SW480 (cell line): Measurements from ENCODE around the gene IL16.

Experiments used
- DNase-seq: peaks from one replicate; pipeline ENCODE4 v3.0.0-alpha.2; 2016; ENCODE audit warnings: low spot score

IL16 gene

GRCh38 chr15:81257435-81257834 lies 60.8 kb downstream of the IL16 start:
- no peak for DNase-seq

DNA sequence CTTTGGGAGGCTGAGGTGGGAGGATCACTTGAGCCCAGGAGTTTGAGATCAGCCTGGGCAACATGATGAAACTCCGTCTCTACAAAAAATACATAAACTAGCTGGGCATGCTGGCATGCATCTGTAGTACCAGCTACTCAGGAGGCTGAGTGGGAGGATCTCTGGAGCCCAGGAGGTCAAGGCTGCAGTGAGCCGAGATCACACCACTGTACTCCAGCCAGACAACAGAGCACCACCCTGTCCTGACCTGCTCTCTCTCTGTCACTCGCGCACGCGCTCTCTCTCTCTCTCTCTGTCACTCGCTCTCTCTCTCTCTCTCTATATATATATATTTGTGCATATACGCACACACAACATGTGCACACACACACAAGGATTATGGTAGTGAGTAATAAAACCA lies 61.8 kb downstream of the IL16 start:
- DNase-seq = no peak

- no peak for DNase-seq
Observed at GRCh38 chr15:81259760-81260298, 63.1 kb downstream of the IL16 start.

DNA sequence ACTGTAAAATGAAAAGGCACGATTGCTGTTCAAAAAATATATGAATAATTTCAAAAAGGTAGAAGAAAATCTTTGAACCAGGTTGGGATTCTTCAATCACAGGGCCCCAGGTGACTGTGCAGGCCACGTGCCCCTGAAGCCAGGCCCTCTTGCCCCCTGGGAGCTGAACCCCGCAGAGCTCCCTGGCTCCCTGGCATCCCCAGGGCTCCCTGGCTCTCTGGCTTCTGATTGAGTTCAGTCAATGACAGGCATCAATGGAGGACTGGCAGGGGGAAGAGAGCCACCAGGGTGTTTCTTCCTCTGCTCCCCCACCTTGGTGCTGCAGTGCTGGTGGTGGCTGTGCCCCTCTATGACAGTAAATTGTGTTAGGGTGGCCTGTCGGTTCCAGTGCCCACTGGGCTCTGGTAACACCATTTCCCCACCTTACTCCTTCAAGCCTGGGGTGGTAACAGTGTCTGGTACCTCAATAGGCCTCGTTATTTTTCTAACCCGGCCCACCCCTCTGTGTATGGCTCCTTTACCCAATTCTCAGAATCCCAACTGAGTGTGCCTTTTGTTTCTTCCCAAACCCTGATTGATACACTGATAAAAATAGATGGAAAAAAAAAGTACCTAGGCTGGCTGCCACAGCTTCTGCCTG lies 64.6 kb downstream of the IL16 start:
- no peak for DNase-seq

GRCh38 chr15:81263477-81263876 lies 66.8 kb downstream of the IL16 start:
- DNase-seq = no peak

DNA sequence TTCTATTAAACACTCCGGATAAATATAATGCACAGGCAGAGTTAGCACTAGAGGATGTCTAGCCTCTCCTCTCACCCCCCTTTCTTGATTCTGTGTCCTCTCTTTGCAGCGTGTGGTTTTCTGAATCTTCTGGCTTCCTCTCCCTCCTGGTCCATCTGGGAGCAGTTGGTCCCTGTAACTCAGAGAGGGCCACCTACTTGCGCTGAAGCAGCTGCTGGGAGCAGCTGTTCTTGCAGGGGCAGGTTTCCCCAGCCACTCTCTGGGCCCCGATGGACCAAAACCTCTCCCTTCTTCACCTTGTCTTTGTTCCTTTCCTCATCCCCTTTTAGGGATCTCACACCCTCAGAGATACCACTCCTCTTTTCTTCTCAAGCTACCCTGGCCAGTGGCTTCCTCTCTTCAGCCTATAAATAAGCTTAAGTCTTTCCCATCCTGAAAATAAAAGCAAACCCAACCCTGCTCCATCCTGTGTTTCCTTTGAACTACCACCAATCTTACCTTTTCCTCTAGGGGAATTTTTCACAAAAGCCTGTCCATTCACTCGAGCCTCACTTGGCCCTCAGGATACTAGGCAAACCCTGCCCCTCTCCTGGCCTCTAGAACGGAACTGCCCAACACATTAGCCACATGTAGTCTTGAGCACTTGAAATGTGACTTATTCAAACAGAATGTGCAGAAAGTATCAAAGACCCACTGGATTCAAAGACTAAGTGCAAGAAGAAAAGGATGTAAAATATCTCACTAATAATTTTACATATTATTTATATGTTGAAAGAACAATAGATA lies 67.6 kb downstream of the IL16 start:
- no peak for DNase-seq

- DNase-seq = peak; percentile 49
Observed at GRCh38 chr15:81265256-81265943, 68.7 kb downstream of the IL16 start.

- peak; percentile 92 for DNase-seq
Observed at GRCh38 chr15:81265944-81266775, 69.5 kb downstream of the IL16 start.

DNA sequence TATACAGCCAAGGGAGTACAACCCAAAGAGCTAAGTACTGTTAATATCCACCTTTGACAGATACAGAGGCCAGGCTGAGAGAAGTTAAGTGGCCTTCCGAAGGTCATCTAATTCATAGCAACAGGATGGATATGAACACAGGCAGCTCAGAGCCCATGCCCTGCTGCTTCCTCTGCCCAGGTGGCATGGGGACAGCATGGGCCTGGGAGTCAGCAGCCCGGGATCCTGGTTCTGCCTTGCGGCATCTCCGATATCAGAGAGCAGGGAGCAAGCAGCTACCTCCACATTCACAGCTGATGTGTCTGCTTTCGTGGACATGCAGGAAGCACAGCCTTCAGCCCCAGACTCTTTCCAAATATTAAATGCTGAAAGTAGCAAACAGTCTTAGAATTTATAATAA lies 71.7 kb downstream of the IL16 start:
- DNase-seq = no peak

DNA sequence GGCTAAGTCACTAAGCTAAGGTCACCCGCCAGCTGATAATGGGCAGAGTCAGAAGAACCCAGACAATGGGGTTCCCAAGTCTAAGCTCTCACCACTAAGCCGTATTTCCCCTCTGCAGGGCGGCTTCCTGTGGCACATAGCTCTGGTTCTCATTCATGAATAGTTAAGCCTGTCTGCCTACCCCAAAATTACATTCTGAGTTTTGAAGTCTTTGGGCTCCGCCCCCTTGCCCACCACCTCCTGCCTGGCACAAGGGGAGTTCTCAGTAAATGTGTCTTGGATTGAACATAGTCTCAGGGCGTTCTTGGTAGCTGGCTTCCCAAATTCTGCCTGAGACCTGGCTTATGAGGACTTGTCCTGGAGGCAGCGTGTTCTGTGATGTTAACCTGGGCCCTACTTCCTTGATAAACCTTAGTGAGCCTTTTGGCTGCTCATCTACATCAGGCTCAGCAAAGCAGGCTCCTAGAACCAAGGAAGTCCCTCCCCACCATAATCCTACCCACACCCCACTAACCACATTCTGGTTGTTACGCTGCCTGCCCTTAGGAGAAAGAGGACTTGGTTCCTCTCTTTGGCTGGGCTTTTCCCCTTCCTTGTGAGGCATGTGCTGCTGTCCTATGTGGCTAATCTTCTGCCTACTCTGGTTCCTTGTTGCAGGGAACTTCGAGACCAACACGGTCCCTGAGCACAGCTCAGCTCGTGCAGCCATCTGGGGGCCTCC lies 72.4 kb downstream of the IL16 start:
- no peak for DNase-seq

GRCh38 chr15:81270188-81270587 lies 73.5 kb downstream of the IL16 start:
- DNase-seq = no peak

GRCh38 chr15:81270781-81271491 lies 74.3 kb downstream of the IL16 start:
- DNase-seq = no peak

DNA sequence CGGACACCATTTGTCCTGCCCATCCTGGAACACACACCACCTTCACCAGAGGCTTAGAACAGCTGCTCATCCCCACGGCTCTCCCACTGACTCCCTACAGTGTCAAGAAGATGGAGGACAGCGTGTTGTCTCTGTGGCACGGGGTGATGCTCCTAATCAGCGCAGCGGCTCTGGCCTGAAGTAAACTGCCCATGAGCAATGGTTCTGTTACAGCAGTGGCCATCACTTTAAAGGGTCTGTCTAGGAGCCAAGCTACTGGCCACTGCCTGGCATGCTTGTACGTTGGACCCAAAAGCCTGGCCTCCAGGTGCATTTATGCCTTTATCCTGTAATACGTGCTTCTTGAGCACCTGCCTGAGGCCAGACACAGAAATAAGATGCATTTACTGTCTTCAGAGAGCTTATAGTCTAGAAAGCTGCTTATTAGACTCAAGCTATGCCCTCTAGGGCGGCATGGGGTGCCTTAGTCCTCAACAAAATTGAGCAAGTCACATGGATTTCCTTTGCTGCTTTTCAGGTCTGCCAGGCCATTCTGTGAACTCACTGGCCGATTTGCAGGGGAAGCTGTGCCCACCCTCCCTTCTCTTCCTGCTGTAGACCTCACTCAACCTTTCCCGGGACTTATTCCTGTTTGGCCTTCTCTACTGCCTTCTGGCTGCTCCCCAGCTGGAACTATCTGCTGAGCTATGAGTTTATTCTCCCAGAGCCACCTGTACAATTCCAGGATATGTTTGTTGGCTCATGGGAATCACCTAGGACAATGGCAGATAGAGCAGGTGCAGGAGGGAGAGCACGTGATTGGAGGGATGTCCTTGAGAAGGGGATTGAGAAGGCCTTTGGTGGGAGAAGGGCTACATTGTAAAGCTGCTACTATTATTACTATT lies 75.3 kb downstream of the IL16 start:
- DNase-seq = no peak

- no peak for DNase-seq
Observed at GRCh38 chr15:81273200-81273599, 76.5 kb downstream of the IL16 start.

GRCh38 chr15:81273855-81274254 lies 77.2 kb downstream of the IL16 start:
- DNase-seq = no peak

- DNase-seq = no peak
Observed at GRCh38 chr15:81274255-81274654, 77.6 kb downstream of the IL16 start.

GRCh38 chr15:81274931-81275707 lies 78.4 kb downstream of the IL16 start:
- DNase-seq = peak; percentile 81

DNA sequence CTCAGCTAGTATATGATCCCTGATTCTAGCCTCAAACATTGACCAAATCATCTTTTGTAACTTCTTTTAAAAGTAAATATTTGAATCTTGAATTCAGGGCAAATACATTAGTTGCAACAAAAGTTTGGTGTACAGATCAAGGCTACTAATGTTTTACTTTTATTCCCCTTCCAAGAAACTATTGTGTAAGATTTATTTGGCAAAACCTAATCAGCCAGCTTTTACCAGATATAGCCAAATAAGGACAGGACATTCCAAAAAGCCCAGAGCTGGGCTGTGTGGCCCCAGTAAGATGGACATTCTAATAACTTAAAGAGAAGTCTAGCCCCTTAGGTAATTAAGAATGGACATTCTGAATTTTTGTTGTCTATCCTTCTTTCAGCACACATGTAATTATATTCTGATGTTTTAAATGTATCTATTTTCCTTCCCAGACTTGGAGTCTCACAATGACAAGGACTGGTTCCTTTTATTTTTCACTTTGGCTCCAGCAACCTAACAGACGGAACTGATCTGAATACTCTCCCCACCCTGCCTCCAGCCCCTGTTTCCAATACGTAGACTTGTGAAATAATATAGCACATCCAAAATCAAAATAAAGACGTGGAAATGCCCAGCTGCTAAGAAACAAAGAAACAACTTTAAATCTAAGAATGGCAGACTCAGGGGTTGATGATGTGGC lies 79.2 kb downstream of the IL16 start:
- no peak for DNase-seq
